Right lobe of liver (tissue), 6 donors: ENCODE results near the gene NRN1L. TPM values are rescaled to one million over a fixed set of nuclear protein-coding genes. Genes with fewer than 3 reads are reported as not detected.

Source experiments
- ATAC-seq, 4 donors: fragments of 200-7000 bp; cut with Tn5 transposase; one replicate each; pipeline ENCODE4 v1.9.1; 2020; ENCODE audit warnings: mild to moderate bottlenecking in 4 of 4, moderate library complexity in 4 of 4
- DNase-seq, 3 donors: peaks; one replicate each; pipeline ENCODE4 v3.0.0-alpha.2; 2020
- H3K27ac ChIP-seq, 3 donors: fragments of 200-600 bp; one replicate each; pipeline ENCODE4 v1.8.0; 2022
- H3K27me3 ChIP-seq, 2 donors: fragments of 200-600 bp; one replicate each; pipeline ENCODE4 v1.8.0; 2022
- H3K36me3 ChIP-seq, 4 donors: fragments of 200-600 bp; sonication (generic) in 1 of 4; one replicate each; pipeline versions ENCODE4 v1.5.1 to v1.8.0; 2017 to 2022; ENCODE audit warnings: control low read depth in 1 of 4
- H3K4me1 ChIP-seq, 4 donors: fragments of 200-600 bp; sonication (generic) in 1 of 4; one replicate each; pipeline versions ENCODE4 v1.5.1 to v1.8.0; 2017 to 2022; ENCODE audit warnings: control low read depth in 1 of 4
- H3K4me3 ChIP-seq, 3 donors: fragments of 200-600 bp; one replicate each; pipeline ENCODE4 v1.8.0; 2022
- H3K9me3 ChIP-seq, 4 donors: fragments of 200-600 bp; sonication (generic) in 1 of 4; one replicate each; pipeline versions ENCODE4 v1.5.1 to v1.8.0; 2017 to 2022; ENCODE audit warnings: control low read depth in 1 of 4
- CTCF ChIP-seq, 4 donors: fragments of 200-600 bp in 3 of 4; fragments of 450-650 bp in 1 of 4; IDR thresholded peaks; one replicate each; pipeline versions ENCODE4 v1.5.1 to v1.8.0; 2016 to 2022; ENCODE audit warnings: antibody characterized with exemption in 4 of 4, mild to moderate bottlenecking in 2 of 4
- POLR2A ChIP-seq: fragments of 450-650 bp; IDR thresholded peaks from one replicate; pipeline ENCODE4 v1.6.1; 2017; ENCODE audit warnings: antibody characterized with exemption, mild to moderate bottlenecking
- WGBS: methylation state at CpG from one replicate; pipeline ENCODE4 v1.1.6; 2018; ENCODE audit warnings: low coverage, low lambda C conversion rate; ENCODE audit not compliant: insufficient coverage; ENCODE audit errors: missing lambda C conversion rate; 5-methylcytosine and 5-hydroxymethylcytosine counted together
- intact Hi-C, 2 donors: fragments of 100-400 bp; cut with DNase I; formaldehyde crosslinking; loops; one replicate each; pipeline versions ENCODE4 v1.11.2 to v1.14.1; 2022
- total RNA-seq, 6 experiments: library from RNA; depleted of rRNA in 2 of 6; stranded (reverse); fragments of >200 nt in 2 of 6; fragmentation: NEBNext Ultra II Directional in 3 of 6; extraction: Animal tissue kit (Norgen Biotek cat#: 25700) in 3 of 6; gene quantifications; one replicate each; pipeline versions ENCODE4 v1.1.0 to v1.2.4, GENCODE V29; 2016 to 2023
- donor health status: DM: no; HTN: yes; CAD: no.
- donor health status: DM: no; HTN: no; CAD: no.
- donor health status: DM: no; HTN: no; CAD: no.
- donor health status: DM: no; HTN: yes; CAD: no.
- donor health status: DM: no; HTN: yes; CAD: no.

Gene NRN1L
- total RNA-seq, 6 experiments from 2014 or later: 0.84 TPM; not detected in 5

GRCh38 chr16:67880584-67880983, 4.1 kb upstream of the NRN1L start:
- no peak overlapping the region for H3K27ac ChIP-seq
- H3K9me3 ChIP-seq: no peaks in the 10 kb centered on the region
- ATAC-seq (no peak), DNase-seq (no peak)
- H3K36me3 ChIP-seq: peaks cover 3 to 63% (median 32%) of the 10 kb centered on the region in 4 donors
- H3K27me3 ChIP-seq: no peaks in the 10 kb centered on the region
- intact Hi-C loops: loop anchor here in 1 of 2 donors (5.0 kb wide), 1 partner anchor 47 kb away; no protein-coding TSS in a partner anchor
- TF ChIP-seq POLR2A (no peak), CTCF (IDR thresholded peaks at IDR 0.05) (no peak)
- H3K4me1 ChIP-seq: peaks cover 0 to 20% (median 5%) of the 10 kb centered on the region in 4 donors
- no CpG with 5 or more reads among the region's 13 CpGs for WGBS
- no peak overlapping the region for H3K4me3 ChIP-seq

GRCh38 chr16:67881621-67882161, 3.0 kb upstream of the NRN1L start:
- Histone ChIP-seq H3K4me1 (peaks cover 0 to 11% (median 5%) of the 10 kb centered on the region in 4 donors), H3K9me3 (no peaks in the 10 kb centered on the region), H3K4me3 (no peak overlapping the region), H3K27ac (no peak overlapping the region), H3K27me3 (no peaks in the 10 kb centered on the region), H3K36me3 (peaks cover 3 to 62% (median 32%) of the 10 kb centered on the region in 4 donors)
- WGBS: 85% methylated on average over 6 of the region's 21 CpGs
- TF ChIP-seq CTCF (IDR thresholded peaks at IDR 0.05) (no peak), POLR2A (no peak)
- intact Hi-C loops: loop anchor here in 1 of 2 donors (5.0 kb wide), 1 partner anchor 46 kb away; no protein-coding TSS in a partner anchor
- DNase-seq (no peak), ATAC-seq (no peak)

GRCh38 chr16:67882374-67883145, 2.1 kb upstream of the NRN1L start:
- WGBS: 48% methylated on average over 7 of the region's 18 CpGs
- Histone ChIP-seq H3K27me3 (no peaks in the 10 kb centered on the region), H3K36me3 (peaks cover 3 to 53% (median 28%) of the 10 kb centered on the region in 4 donors), H3K9me3 (no peaks in the 10 kb centered on the region), H3K27ac (no peak overlapping the region), H3K4me1 (peaks cover 0 to 11% (median 5%) of the 10 kb centered on the region in 4 donors), H3K4me3 (no peak overlapping the region)
- DNase-seq (peak; percentile 52 to 70 (median 59)), ATAC-seq (peak in 3 of 4 donors; percentile 4 to 44 (median 35))
- intact Hi-C loops: loop anchor here in 1 of 2 donors (5.0 kb wide), 1 partner anchor 45 kb away; no protein-coding TSS in a partner anchor
- TF ChIP-seq CTCF (IDR thresholded peaks at IDR 0.05) (peak in 2 of 4 donors; percentile 4 to 13), POLR2A (no peak)

- peaks cover 0 to 11% (median 5%) of the 10 kb centered on the region in 4 donors for H3K4me1 ChIP-seq
- no peak for DNase-seq
- no peak overlapping the region for H3K4me3 ChIP-seq
- intact Hi-C loops: loop anchor here in 1 of 2 donors (5.0 kb wide), 1 partner anchor 44 kb away; no protein-coding TSS in a partner anchor
- peaks cover 3 to 45% (median 24%) of the 10 kb centered on the region in 4 donors for H3K36me3 ChIP-seq
- no peak for ATAC-seq
- no peaks in the 10 kb centered on the region for H3K9me3 ChIP-seq
- TF ChIP-seq POLR2A (no peak), CTCF (IDR thresholded peaks at IDR 0.05) (no peak)
- WGBS: 22% methylated on average over 1 of the region's 6 CpGs
- no peak overlapping the region for H3K27ac ChIP-seq
- no peaks in the 10 kb centered on the region for H3K27me3 ChIP-seq
Observed at GRCh38 chr16:67883146-67883871, 1.4 kb upstream of the NRN1L start.
